D341Med (cell line): ENCODE data around the gene SULT1A1.

Experiments
- DNase-seq: peaks from one replicate; pipeline ENCODE4 v3.0.0; 2012; ENCODE audit warnings: low spot score

Gene SULT1A1

DNA sequence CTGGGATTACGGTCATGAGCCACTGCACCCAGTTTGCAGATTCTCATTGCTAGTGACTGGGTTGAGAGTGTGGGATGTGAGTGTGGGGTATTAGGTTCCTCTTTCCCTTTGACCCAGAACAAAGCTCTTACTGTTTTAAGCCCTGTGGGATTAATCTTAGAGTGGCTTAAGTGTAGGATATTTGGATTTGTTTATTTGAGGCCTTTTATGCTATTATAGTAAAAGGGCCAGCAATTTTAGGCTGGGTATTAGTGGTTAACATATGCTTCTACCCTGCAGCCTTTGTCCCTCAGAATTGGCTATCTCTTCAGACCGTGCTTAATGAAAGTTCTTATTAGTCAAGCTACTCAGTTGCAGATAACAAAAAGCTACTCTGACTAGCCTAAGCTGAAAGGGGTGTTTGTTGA is 52.9 kb downstream of the SULT1A1 start:
- DNase-seq = no peak

- no peak for DNase-seq
Observed at GRCh38 chr16:28555561-28555960, 54.3 kb downstream of the SULT1A1 start.
